Measurements from ENCODE around the gene SPRYD3.

Gene SPRYD3

DNA sequence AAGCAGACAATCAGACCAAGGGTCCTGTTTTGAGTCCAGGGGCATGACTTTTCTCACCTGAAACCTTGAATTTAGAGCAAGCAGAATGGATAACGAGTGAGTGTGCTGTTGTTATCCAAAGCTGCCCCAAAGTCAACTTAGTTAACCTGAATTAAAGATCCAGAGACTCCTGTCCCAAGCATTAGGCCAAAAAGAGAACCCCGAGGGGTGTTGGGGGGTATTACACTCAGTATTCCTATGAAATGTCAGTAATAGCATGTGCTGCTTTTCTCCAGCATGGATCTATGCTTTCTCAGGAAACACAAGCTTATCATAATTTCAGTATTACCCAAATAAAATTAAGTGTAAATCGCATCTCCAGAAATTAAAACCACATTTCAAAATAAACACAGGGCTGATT is 53.9 kb downstream of the SPRYD3 start:
- DNase-seq (ENCODE audit: low read depth) = no peak

DNA sequence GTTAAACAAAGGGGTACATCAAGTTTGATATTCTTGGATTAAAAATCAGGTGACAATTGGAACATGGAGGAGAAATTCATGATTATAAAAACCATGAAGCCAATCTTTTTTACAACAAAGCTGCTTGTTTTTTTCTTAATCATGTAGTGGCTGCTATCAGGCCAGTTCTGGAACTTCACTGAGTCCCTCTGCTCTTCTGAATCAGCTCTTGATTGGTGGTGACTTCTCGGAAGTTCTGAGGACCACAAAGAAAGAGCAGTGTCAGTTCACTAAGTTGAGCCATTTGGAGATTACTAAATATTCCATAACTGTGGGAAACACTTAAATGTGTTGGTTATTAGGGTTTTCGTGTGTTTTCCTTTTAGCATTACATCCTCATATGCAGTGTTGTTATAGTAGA is 64.5 kb downstream of the SPRYD3 start:
- no peak for DNase-seq (ENCODE audit: low read depth)

Data from stimulated activated CD8-positive, alpha-beta memory T cell treated with anti-CD3 and anti-CD28 coated beads, Interleukin-15, amount 100 ng/mL, for 24 hours (primary cell).